Transverse colon (tissue), 4 donors: ENCODE measurements around the gene CORO2B.

Experiments used
- CTCF ChIP-seq, 5 experiments: fragments of 200-600 bp in 3 of 5; fragments of 450-650 bp in 2 of 5; sonication (generic) in 3 of 5; IDR thresholded peaks; 1 replicate in 2 of 5; 2 replicates in 3 of 5; pipeline ENCODE4 v1.5.1; 2016 to 2017; ENCODE audit warnings: antibody characterized with exemption in 5 of 5, inconsistent platforms in 3 of 5, mild to moderate bottlenecking in 2 of 5, moderate library complexity in 1 of 5
- EP300 ChIP-seq: sonication (generic); formaldehyde crosslinking; IDR thresholded peaks from one replicate; pipeline ENCODE4 v1.6.1; 2017; ENCODE audit warnings: antibody characterized with exemption, low read depth
- POLR2A ChIP-seq: fragments of 450-650 bp; IDR thresholded peaks from one replicate; pipeline ENCODE4 v1.6.1; 2016; ENCODE audit warnings: antibody characterized with exemption, mild to moderate bottlenecking, moderate library complexity
- POLR2AphosphoS5 ChIP-seq, 3 donors: sonication (generic); formaldehyde crosslinking; IDR thresholded peaks; one replicate each; pipeline ENCODE4 v1.6.1; 2016; ENCODE audit warnings: antibody characterized with exemption in 3 of 3

GRCh38 chr15:68578980-68579935 lies at the start of gene CORO2B:
- TF ChIP-seq CTCF (IDR thresholded peaks at IDR 0.05): no peak
- no peak for TF ChIP-seq POLR2A
- TF ChIP-seq POLR2AphosphoS5 (IDR thresholded peaks at IDR 0.05): no peak
- no peak for TF ChIP-seq EP300
